ENCODE measurements around the gene LGSN.
A peak's percentile ranks its signal among the peaks of the same experiment; 100 is the strongest.

GRCh38 chr6:63245420-63245819, 74.4 kb downstream of the LGSN start:
- TF ChIP-seq, protein P1, sequence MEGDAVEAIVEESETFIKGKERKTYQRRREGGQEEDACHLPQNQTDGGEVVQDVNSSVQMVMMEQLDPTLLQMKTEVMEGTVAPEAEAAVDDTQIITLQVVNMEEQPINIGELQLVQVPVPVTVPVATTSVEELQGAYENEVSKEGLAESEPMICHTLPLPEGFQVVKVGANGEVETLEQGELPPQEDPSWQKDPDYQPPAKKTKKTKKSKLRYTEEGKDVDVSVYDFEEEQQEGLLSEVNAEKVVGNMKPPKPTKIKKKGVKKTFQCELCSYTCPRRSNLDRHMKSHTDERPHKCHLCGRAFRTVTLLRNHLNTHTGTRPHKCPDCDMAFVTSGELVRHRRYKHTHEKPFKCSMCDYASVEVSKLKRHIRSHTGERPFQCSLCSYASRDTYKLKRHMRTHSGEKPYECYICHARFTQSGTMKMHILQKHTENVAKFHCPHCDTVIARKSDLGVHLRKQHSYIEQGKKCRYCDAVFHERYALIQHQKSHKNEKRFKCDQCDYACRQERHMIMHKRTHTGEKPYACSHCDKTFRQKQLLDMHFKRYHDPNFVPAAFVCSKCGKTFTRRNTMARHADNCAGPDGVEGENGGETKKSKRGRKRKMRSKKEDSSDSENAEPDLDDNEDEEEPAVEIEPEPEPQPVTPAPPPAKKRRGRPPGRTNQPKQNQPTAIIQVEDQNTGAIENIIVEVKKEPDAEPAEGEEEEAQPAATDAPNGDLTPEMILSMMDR (IDR thresholded peaks at IDR 0.05; ENCODE audit: low read depth, low read length, missing input control), result no peak
- peak in 1 of 2 donors; percentile 45 for TF ChIP-seq GABPA (IDR thresholded peaks at IDR 0.05 in 1 of 2, conservative IDR thresholded peaks at IDR 0.05 in 1 of 2)
- TF ChIP-seq MAX (IDR thresholded peaks at IDR 0.05), result peak; percentile 61
- TF ChIP-seq, protein P2, sequence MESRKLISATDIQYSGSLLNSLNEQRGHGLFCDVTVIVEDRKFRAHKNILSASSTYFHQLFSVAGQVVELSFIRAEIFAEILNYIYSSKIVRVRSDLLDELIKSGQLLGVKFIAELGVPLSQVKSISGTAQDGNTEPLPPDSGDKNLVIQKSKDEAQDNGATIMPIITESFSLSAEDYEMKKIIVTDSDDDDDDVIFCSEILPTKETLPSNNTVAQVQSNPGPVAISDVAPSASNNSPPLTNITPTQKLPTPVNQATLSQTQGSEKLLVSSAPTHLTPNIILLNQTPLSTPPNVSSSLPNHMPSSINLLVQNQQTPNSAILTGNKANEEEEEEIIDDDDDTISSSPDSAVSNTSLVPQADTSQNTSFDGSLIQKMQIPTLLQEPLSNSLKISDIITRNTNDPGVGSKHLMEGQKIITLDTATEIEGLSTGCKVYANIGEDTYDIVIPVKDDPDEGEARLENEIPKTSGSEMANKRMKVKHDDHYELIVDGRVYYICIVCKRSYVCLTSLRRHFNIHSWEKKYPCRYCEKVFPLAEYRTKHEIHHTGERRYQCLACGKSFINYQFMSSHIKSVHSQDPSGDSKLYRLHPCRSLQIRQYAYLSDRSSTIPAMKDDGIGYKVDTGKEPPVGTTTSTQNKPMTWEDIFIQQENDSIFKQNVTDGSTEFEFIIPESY (IDR thresholded peaks at IDR 0.05), result peak; percentile 62
- TF ChIP-seq, protein P3, sequence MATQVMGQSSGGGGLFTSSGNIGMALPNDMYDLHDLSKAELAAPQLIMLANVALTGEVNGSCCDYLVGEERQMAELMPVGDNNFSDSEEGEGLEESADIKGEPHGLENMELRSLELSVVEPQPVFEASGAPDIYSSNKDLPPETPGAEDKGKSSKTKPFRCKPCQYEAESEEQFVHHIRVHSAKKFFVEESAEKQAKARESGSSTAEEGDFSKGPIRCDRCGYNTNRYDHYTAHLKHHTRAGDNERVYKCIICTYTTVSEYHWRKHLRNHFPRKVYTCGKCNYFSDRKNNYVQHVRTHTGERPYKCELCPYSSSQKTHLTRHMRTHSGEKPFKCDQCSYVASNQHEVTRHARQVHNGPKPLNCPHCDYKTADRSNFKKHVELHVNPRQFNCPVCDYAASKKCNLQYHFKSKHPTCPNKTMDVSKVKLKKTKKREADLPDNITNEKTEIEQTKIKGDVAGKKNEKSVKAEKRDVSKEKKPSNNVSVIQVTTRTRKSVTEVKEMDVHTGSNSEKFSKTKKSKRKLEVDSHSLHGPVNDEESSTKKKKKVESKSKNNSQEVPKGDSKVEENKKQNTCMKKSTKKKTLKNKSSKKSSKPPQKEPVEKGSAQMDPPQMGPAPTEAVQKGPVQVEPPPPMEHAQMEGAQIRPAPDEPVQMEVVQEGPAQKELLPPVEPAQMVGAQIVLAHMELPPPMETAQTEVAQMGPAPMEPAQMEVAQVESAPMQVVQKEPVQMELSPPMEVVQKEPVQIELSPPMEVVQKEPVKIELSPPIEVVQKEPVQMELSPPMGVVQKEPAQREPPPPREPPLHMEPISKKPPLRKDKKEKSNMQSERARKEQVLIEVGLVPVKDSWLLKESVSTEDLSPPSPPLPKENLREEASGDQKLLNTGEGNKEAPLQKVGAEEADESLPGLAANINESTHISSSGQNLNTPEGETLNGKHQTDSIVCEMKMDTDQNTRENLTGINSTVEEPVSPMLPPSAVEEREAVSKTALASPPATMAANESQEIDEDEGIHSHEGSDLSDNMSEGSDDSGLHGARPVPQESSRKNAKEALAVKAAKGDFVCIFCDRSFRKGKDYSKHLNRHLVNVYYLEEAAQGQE (IDR thresholded peaks at IDR 0.05), result peak; percentile 12
- peak; percentile 41 to 74 for TF ChIP-seq JUND (IDR thresholded peaks at IDR 0.05)
- TF ChIP-seq RXRA (IDR thresholded peaks at IDR 0.05), result peak; percentile 71 to 82
